Activated T-helper 17 cell treated with anti-CD3 and anti-CD28 coated beads, Interleukin-2, amount 50 U/mL, for 72 hours (primary cell): Measurements from ENCODE around the gene ITPK1. TPM values are rescaled to one million over a fixed set of nuclear protein-coding genes. Genes with fewer than 3 reads are reported as not detected.

Experiments
- ATAC-seq: fragments of 150-1000 bp; cut with Tn5 transposase; replicated peaks from 2 replicates; pipeline ENCODE4 v1.10.0; 2021; ENCODE audit warnings: mild to moderate bottlenecking, moderate library complexity
- H3K27ac Mint-ChIP-seq: one replicate; pipeline ENCODE4 v1.8.0; 2022; ENCODE audit warnings: mixed read lengths
- H3K27me3 Mint-ChIP-seq: one replicate; pipeline ENCODE4 v1.8.0; 2022; ENCODE audit warnings: mixed read lengths
- H3K36me3 Mint-ChIP-seq: one replicate; pipeline ENCODE4 v1.8.0; 2022; ENCODE audit warnings: low read depth, mild to moderate bottlenecking, mixed read lengths
- H3K4me1 Mint-ChIP-seq: one replicate; pipeline ENCODE4 v1.8.0; 2022; ENCODE audit warnings: mixed read lengths
- H3K4me3 Mint-ChIP-seq: one replicate; pipeline ENCODE4 v1.8.0; 2022; ENCODE audit warnings: mild to moderate bottlenecking, mixed read lengths
- H3K9me3 Mint-ChIP-seq: one replicate; pipeline ENCODE4 v1.8.0; 2022; ENCODE audit warnings: mixed read lengths
- total RNA-seq, 2 donors: library from RNA; stranded (reverse); gene quantifications; one replicate each; pipeline ENCODE4 v1.2.3, GENCODE V29; 2022

ITPK1 gene
- total RNA-seq, 2 donors from 2014 or later = 32.1 to 48.9 TPM

DNA sequence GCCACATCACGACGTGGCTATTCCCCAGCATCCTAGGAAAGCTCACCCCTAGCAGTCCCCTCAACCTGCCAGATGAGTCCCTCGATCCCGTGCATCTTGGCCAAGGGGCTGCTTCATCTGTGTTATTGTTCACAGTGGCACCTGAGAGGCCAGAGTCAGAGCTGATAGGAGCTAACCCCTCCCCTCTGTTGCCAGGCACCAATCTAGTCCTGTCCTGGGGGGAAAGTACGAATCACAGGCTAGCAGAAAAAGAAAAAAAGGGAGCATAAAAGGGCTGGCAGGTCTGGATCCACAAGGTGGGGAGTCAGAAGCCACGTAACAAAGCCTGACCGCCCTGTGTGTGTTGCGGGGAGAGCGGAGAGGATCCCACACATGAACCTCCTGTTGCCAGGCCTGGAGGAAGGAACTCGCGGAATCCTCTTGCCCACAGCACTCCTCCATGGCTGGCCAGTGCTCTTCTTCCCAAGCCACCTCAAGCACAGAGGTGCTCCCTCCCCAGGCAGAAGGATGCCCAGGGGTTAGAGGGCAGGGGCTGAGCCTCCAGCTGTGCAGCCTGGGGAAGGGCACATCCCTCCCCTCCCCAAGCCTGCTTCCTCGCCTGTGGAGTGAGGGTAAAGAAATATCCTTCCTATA, 91.8 kb downstream of the ITPK1 start:
- H3K4me3 Mint-ChIP-seq = no peak overlapping the region
- H3K4me1 Mint-ChIP-seq = peaks cover 24% of the 10 kb centered on the region
- H3K27me3 Mint-ChIP-seq = no peaks in the 10 kb centered on the region
- no peak for ATAC-seq
- H3K36me3 Mint-ChIP-seq = no peaks in the 10 kb centered on the region
- no peaks in the 10 kb centered on the region for H3K9me3 Mint-ChIP-seq
- peak overlapping the region; percentile 43 for H3K27ac Mint-ChIP-seq

DNA sequence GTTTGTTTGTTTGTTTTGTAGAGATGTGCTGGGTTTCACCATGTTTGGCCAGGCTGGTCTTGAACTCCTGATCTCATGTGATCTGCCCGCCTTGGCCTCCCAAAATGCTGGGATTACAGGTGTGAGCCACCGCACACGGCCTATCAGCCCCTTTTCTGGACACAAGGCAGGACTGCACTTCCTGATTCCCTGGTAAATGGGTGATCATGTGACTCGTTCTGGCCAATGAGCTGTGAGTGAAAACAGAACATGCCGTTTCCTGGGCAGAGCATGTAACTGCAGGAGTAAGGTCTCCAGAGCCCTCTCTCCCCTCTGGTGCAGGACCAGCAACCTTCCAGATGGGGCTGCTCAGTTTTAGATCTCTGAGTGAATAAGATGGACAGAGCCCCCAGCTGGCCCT, 92.7 kb downstream of the ITPK1 start:
- H3K9me3 Mint-ChIP-seq = no peaks in the 10 kb centered on the region
- peaks cover 30% of the 10 kb centered on the region for H3K4me1 Mint-ChIP-seq
- ATAC-seq = peak; percentile 50
- no peaks in the 10 kb centered on the region for H3K27me3 Mint-ChIP-seq
- H3K36me3 Mint-ChIP-seq = no peaks in the 10 kb centered on the region
- no peak overlapping the region for H3K4me3 Mint-ChIP-seq
- H3K27ac Mint-ChIP-seq = peak overlapping the region; percentile 80

DNA sequence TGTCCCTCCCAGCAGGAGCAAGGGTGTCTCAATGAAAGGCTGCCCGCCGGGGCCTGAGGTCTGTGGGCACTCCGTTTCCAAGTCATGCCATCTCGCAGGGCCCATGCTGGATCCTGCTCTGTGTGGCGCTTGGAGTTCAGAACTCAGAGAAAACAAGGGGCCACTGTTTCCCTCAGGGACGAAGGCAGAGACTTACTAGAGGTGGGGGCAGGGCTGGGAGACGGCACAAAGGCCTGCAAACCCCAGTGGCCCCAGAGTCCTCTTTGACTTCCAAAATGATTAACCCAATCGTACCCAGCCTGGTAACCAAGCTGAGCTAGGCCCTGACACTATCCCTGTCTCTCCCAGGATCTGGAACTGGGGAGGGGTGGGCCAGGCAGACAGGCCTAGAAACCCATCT, 95.8 kb downstream of the ITPK1 start:
- peaks cover 2% of the 10 kb centered on the region for H3K36me3 Mint-ChIP-seq
- no peaks in the 10 kb centered on the region for H3K9me3 Mint-ChIP-seq
- no peak overlapping the region for H3K27ac Mint-ChIP-seq
- no peak for ATAC-seq
- H3K27me3 Mint-ChIP-seq = no peaks in the 10 kb centered on the region
- H3K4me3 Mint-ChIP-seq = no peak overlapping the region
- H3K4me1 Mint-ChIP-seq = peaks cover 25% of the 10 kb centered on the region

- H3K4me3 Mint-ChIP-seq = no peak overlapping the region
- no peak for ATAC-seq
- no peaks in the 10 kb centered on the region for H3K9me3 Mint-ChIP-seq
- H3K27me3 Mint-ChIP-seq = no peaks in the 10 kb centered on the region
- H3K36me3 Mint-ChIP-seq = peaks cover 6% of the 10 kb centered on the region
- peaks cover 25% of the 10 kb centered on the region for H3K4me1 Mint-ChIP-seq
- H3K27ac Mint-ChIP-seq = no peak overlapping the region
These were observed 96.3 kb downstream of the ITPK1 start for GRCh38 chr14:93019367-93019843.

GRCh38 chr14:93018366-93018765, 97.4 kb downstream of the ITPK1 start:
- H3K4me3 Mint-ChIP-seq = no peak overlapping the region
- no peak for ATAC-seq
- no peaks in the 10 kb centered on the region for H3K27me3 Mint-ChIP-seq
- H3K4me1 Mint-ChIP-seq = peaks cover 28% of the 10 kb centered on the region
- H3K36me3 Mint-ChIP-seq = peaks cover 6% of the 10 kb centered on the region
- no peaks in the 10 kb centered on the region for H3K9me3 Mint-ChIP-seq
- H3K27ac Mint-ChIP-seq = peak overlapping the region; percentile 71

- H3K27me3 Mint-ChIP-seq = no peaks in the 10 kb centered on the region
- H3K4me3 Mint-ChIP-seq = no peak overlapping the region
- peaks cover 26% of the 10 kb centered on the region for H3K4me1 Mint-ChIP-seq
- H3K36me3 Mint-ChIP-seq = peaks cover 6% of the 10 kb centered on the region
- no peak for ATAC-seq
- H3K9me3 Mint-ChIP-seq = no peaks in the 10 kb centered on the region
- peak overlapping the region; percentile 71 for H3K27ac Mint-ChIP-seq
These were observed 97.8 kb downstream of the ITPK1 start for GRCh38 chr14:93017898-93018297.

- Mint-ChIP-seq H3K4me3 (no peak overlapping the region), H3K27ac (no peak overlapping the region), H3K9me3 (no peaks in the 10 kb centered on the region), H3K27me3 (no peaks in the 10 kb centered on the region), H3K36me3 (peaks cover 6% of the 10 kb centered on the region), H3K4me1 (peaks cover 21% of the 10 kb centered on the region)
- ATAC-seq = no peak
These were observed 98.4 kb downstream of the ITPK1 start for GRCh38 chr14:93017301-93017797.

DNA sequence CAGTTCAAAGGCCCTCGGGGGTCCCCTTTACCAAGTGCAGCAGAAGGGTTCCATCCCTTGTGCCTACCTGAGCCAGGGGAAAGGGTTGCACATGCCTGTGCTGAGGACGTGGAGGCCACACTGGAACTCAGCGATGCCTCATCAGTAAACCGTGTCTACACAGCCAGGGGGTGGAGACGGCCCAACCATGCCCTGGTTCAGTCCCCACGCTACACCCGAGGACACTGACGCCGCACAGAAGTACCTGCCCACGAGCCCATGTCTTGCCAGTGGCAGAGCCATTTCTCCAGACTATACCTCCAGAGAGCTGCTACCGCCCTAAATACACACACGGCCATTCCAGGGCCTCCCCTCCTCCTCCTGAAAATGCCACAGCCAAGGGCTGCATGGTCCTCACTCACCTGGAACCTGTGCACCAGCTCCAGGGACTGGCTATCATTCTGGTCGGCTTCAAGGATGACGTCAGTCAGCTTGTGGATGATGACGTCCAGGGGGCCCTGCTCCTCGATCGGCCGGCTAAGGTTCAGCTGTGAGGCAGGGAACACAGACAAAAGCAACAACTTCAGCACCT, 99.4 kb downstream of the ITPK1 start:
- H3K27ac Mint-ChIP-seq = no peak overlapping the region
- H3K27me3 Mint-ChIP-seq = no peaks in the 10 kb centered on the region
- no peaks in the 10 kb centered on the region for H3K9me3 Mint-ChIP-seq
- no peak overlapping the region for H3K4me3 Mint-ChIP-seq
- peaks cover 21% of the 10 kb centered on the region for H3K4me1 Mint-ChIP-seq
- H3K36me3 Mint-ChIP-seq = peaks cover 6% of the 10 kb centered on the region
- no peak for ATAC-seq

- no peaks in the 10 kb centered on the region for H3K27me3 Mint-ChIP-seq
- peaks cover 6% of the 10 kb centered on the region for H3K36me3 Mint-ChIP-seq
- no peak overlapping the region for H3K4me3 Mint-ChIP-seq
- H3K27ac Mint-ChIP-seq = peak overlapping the region; percentile 80
- H3K9me3 Mint-ChIP-seq = no peaks in the 10 kb centered on the region
- peaks cover 18% of the 10 kb centered on the region for H3K4me1 Mint-ChIP-seq
- ATAC-seq = no peak
These were observed 100.2 kb downstream of the ITPK1 start for GRCh38 chr14:93015505-93015904.

GRCh38 chr14:93015064-93015463, 100.7 kb downstream of the ITPK1 start:
- Mint-ChIP-seq H3K36me3 (peaks cover 6% of the 10 kb centered on the region), H3K27ac (peak overlapping the region; percentile 80), H3K27me3 (no peaks in the 10 kb centered on the region), H3K4me1 (peaks cover 16% of the 10 kb centered on the region), H3K9me3 (no peaks in the 10 kb centered on the region), H3K4me3 (no peak overlapping the region)
- ATAC-seq = no peak

GRCh38 chr14:93014058-93015023, 101.4 kb downstream of the ITPK1 start:
- Mint-ChIP-seq H3K27me3 (no peaks in the 10 kb centered on the region), H3K4me3 (no peak overlapping the region), H3K36me3 (peaks cover 6% of the 10 kb centered on the region), H3K4me1 (peaks cover 16% of the 10 kb centered on the region), H3K9me3 (no peaks in the 10 kb centered on the region), H3K27ac (peak overlapping the region; percentile 80)
- no peak for ATAC-seq

DNA sequence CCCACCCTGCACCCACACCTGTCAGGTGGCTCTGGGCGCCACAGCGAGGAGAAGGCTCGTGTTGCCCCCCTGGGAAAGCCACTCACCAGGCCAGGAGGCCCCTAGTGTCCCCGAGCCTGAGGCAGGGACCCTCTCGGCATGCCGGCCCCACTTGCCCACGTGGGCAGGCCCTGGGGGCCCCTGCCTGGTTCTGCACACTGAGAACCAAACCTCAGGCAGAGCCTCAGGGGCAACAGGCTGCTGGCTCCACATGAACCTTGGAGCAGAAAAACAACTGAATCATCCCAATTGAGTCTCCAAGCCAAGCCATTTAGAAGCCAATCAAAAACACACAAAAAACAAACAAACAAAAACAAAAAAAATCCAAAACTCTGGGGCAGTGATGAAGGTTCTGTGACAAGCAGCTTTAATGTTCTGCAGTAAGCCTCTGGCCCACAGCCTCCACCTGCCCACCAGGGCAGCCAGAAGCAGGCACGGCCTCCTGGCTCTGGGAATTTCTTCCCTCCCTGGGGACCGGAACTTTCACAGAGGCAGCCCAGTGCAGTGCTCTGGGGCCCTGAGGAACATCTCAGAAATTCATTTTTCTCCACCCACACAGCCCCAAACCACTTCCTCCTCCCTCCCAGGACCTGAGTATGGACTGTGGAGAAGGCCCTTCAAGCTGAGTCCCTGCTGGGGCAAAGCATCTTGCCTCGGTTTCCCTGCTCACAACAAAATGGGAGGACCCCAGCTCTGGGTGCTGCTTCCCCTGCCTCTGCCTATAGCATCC, 102.6 kb downstream of the ITPK1 start:
- peaks cover 11% of the 10 kb centered on the region for H3K4me1 Mint-ChIP-seq
- no peaks in the 10 kb centered on the region for H3K27me3 Mint-ChIP-seq
- peak; percentile 63 for ATAC-seq
- peak overlapping the region; percentile 80 for H3K27ac Mint-ChIP-seq
- peak overlapping the region; percentile 4 for H3K4me3 Mint-ChIP-seq
- H3K36me3 Mint-ChIP-seq = peaks cover 6% of the 10 kb centered on the region
- no peaks in the 10 kb centered on the region for H3K9me3 Mint-ChIP-seq

- no peak for ATAC-seq
- Mint-ChIP-seq H3K27ac (peak overlapping the region; percentile 68), H3K36me3 (peaks cover 6% of the 10 kb centered on the region), H3K27me3 (no peaks in the 10 kb centered on the region), H3K4me1 (peaks cover 10% of the 10 kb centered on the region), H3K9me3 (no peaks in the 10 kb centered on the region), H3K4me3 (no peak overlapping the region)
These were observed 103.2 kb downstream of the ITPK1 start for GRCh38 chr14:93012506-93012905.
